Tibial nerve (tissue), 4 donors: ENCODE results near the gene TGFB1. TPM values are rescaled to one million over a fixed set of nuclear protein-coding genes. Genes with fewer than 3 reads are reported as not detected.
"Not testable (repeated sequence)": the region's sequence is repeated elsewhere in the genome, so short reads cannot be mapped to it uniquely, and the experiment has no call there.

Experiments used
- DNase-seq, 2 donors: peaks; one replicate each; pipeline ENCODE4 v3.0.0-alpha.2; 2019; ENCODE audit warnings: low spot score in 2 of 2
- H3K27ac ChIP-seq, 4 donors: fragments of 200-600 bp; sonication (generic) in 3 of 4; one replicate each; pipeline ENCODE4 v1.5.1; 2017 to 2019; ENCODE audit warnings: mild to moderate bottlenecking in 1 of 4
- H3K27me3 ChIP-seq, 2 donors: fragments of 200-600 bp; sonication (generic) in 1 of 2; one replicate each; pipeline versions ENCODE4 v1.5.1 to v1.6.0; 2017 to 2019
- H3K36me3 ChIP-seq, 3 donors: fragments of 200-600 bp; sonication (generic); one replicate each; pipeline ENCODE4 v1.5.1; 2018 to 2019
- H3K4me1 ChIP-seq, 4 donors: fragments of 200-600 bp; sonication (generic) in 3 of 4; one replicate each; pipeline ENCODE4 v1.5.1; 2017 to 2019
- H3K4me3 ChIP-seq, 4 donors: fragments of 200-600 bp; sonication (generic) in 3 of 4; one replicate each; pipeline ENCODE4 v1.5.1; 2017 to 2019; ENCODE audit warnings: mild to moderate bottlenecking in 1 of 4, moderate library complexity in 1 of 4
- H3K9me3 ChIP-seq, 4 donors: fragments of 200-600 bp; sonication (generic) in 3 of 4; one replicate each; pipeline ENCODE4 v1.5.1; 2017 to 2019
- EP300 ChIP-seq, 2 donors: sonication (generic); formaldehyde crosslinking; IDR thresholded peaks; one replicate each; pipeline ENCODE4 v1.6.1; 2017; ENCODE audit warnings: antibody characterized with exemption in 2 of 2, mild to moderate bottlenecking in 1 of 2
- POLR2A ChIP-seq, 2 donors: fragments of 450-650 bp; IDR thresholded peaks; one replicate each; pipeline ENCODE4 v1.6.1; 2017; ENCODE audit warnings: antibody characterized with exemption in 2 of 2, mild to moderate bottlenecking in 2 of 2, moderate library complexity in 2 of 2
- WGBS, 2 donors: methylation state at CpG; one replicate each; pipeline ENCODE4 v1.1.5; 2018; 5-methylcytosine and 5-hydroxymethylcytosine counted together
- total RNA-seq, 4 donors: library from RNA; depleted of rRNA; stranded (reverse); fragments of >200 nt; gene quantifications; one replicate each; pipeline ENCODE4 v1.1.0, GENCODE V29; 2016
- TF ChIP-seq, protein P1 (sequence below), 5 experiments: fragments of 200-600 bp in 3 of 5; fragments of 450-650 bp in 2 of 5; sonication (generic) in 3 of 5; IDR thresholded peaks; one replicate each; pipeline ENCODE4 v1.5.1; 2016 to 2019; ENCODE audit warnings: antibody characterized with exemption in 5 of 5, mild to moderate bottlenecking in 3 of 5, moderate library complexity in 2 of 5

TGFB1 gene
- total RNA-seq, 4 donors from 2014 or later = 14.6 to 31.8 (median 23.9) TPM

DNA sequence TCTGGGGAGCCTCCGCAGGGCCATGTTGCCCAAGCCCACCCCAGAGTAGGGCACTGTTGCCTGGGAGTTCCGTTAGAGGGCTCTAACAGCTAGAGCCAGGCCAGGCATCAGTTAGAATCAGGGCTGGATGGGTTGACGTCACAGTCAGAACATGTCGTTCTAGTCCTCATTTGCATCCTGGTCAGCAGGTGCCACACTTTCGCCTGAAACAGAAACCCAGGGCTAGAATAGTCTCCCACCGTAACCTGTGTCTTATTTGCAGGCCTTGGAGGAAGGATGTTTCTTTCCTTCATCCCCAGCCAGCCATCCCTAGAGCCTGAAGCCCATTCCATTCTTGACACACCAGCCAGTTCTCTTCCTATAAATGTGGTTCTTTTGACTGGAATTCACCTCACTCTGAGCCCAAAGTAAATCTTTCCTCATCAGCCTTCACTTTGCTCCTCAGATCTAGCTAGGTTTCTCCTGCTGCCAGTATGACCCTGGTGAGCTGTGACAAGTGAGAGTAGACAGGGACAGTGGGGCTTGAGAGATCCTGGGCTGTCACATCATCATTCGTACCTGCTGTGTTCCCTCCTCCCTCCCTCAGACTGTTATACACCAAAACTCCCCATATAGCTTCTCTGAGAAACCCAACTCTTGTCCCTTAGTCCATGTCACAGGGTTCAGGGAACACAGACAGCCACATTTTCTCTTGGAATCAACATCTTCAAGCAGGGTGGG, 55.9 kb downstream of the TGFB1 start:
- Histone ChIP-seq H3K9me3 (no peaks in the 10 kb centered on the region), H3K27me3 (no peaks in the 10 kb centered on the region), H3K27ac (peak overlapping the region; percentile 58 to 89 (median 78)), H3K36me3 (peaks cover 3 to 82% (median 33%) of the 10 kb centered on the region in 3 donors), H3K4me1 (peaks cover 4 to 52% (median 42%) of the 10 kb centered on the region in 4 donors), H3K4me3 (no peak overlapping the region)
- no peak for DNase-seq
- WGBS, 2 donors = 59% methylated on average over 7 of the region's 7 CpGs
- no peak for TF ChIP-seq POLR2A (IDR thresholded peaks at IDR 0.05)
- TF ChIP-seq EP300 (IDR thresholded peaks at IDR 0.05) = no peak
- TF ChIP-seq, protein P1, sequence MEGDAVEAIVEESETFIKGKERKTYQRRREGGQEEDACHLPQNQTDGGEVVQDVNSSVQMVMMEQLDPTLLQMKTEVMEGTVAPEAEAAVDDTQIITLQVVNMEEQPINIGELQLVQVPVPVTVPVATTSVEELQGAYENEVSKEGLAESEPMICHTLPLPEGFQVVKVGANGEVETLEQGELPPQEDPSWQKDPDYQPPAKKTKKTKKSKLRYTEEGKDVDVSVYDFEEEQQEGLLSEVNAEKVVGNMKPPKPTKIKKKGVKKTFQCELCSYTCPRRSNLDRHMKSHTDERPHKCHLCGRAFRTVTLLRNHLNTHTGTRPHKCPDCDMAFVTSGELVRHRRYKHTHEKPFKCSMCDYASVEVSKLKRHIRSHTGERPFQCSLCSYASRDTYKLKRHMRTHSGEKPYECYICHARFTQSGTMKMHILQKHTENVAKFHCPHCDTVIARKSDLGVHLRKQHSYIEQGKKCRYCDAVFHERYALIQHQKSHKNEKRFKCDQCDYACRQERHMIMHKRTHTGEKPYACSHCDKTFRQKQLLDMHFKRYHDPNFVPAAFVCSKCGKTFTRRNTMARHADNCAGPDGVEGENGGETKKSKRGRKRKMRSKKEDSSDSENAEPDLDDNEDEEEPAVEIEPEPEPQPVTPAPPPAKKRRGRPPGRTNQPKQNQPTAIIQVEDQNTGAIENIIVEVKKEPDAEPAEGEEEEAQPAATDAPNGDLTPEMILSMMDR (IDR thresholded peaks at IDR 0.05) = no peak

DNA sequence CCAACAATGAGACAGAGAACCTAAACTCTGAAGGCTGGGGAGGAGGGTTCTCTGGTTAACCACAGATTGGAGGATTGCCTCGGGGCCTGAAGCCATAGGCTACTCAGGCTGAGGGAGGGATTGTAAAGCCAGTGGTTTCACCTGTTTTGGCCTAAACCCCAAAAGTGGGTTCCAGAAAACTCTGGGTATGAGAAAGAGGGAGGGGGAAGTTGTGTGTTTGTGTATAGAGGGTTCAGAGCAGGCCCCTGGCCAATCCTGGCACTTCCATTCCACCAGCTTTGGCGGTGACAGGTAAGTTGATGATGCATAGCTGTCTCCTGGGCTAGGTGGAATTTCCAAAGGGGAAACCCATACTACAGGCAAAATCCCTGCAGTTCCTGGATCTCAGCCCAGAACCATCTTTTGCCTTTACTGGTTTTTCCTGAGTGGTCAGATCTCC, 57.3 kb downstream of the TGFB1 start:
- H3K27ac ChIP-seq = peak overlapping the region in 3 of 4 donors; percentile 77 to 89 (median 78)
- DNase-seq = no peak
- H3K9me3 ChIP-seq = no peaks in the 10 kb centered on the region
- H3K27me3 ChIP-seq = no peaks in the 10 kb centered on the region
- no peak overlapping the region for H3K4me3 ChIP-seq
- H3K36me3 ChIP-seq = peaks cover 3 to 82% (median 45%) of the 10 kb centered on the region in 3 donors
- H3K4me1 ChIP-seq = peaks cover 4 to 52% (median 42%) of the 10 kb centered on the region in 4 donors
- TF ChIP-seq EP300 (IDR thresholded peaks at IDR 0.05) (no peak), POLR2A (IDR thresholded peaks at IDR 0.05) (no peak)
- TF ChIP-seq, protein P1 (IDR thresholded peaks at IDR 0.05) = no peak
- WGBS, 2 donors = 94 to 96% methylated on average over 2 of the region's 2 CpGs

DNA sequence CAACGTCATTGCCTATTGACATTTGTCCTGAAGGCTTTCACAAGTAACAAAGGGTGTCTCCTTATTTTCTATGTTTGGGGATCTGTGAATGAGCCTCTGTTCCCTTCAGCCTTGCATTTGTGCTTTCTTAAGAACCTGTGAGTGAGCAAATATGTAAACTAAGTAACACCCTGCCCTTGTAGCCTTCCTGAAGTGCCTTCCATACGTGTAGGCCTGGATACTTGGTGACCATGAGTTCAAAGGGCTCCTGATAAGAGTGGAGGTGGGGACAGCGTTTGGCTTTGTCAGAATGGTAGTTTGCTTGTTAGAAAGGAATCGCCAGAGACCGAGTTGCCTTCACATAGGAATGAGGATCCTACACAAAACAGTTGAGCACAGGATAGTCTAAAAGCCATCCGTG, 58.2 kb downstream of the TGFB1 start:
- H3K27me3 ChIP-seq = no peaks in the 10 kb centered on the region
- H3K27ac ChIP-seq = peak overlapping the region in 2 of 4 donors; percentile 77 to 78
- WGBS, 2 donors = 60 to 67% methylated on average over 6 of the region's 6 CpGs
- no peak for DNase-seq
- peaks cover 4 to 49% (median 41%) of the 10 kb centered on the region in 4 donors for H3K4me1 ChIP-seq
- H3K9me3 ChIP-seq = no peaks in the 10 kb centered on the region
- TF ChIP-seq, protein P1 (IDR thresholded peaks at IDR 0.05) = no peak
- no peak for TF ChIP-seq EP300 (IDR thresholded peaks at IDR 0.05)
- no peak for TF ChIP-seq POLR2A (IDR thresholded peaks at IDR 0.05)
- H3K4me3 ChIP-seq = no peak overlapping the region
- H3K36me3 ChIP-seq = peaks cover 3 to 82% (median 51%) of the 10 kb centered on the region in 3 donors

DNA sequence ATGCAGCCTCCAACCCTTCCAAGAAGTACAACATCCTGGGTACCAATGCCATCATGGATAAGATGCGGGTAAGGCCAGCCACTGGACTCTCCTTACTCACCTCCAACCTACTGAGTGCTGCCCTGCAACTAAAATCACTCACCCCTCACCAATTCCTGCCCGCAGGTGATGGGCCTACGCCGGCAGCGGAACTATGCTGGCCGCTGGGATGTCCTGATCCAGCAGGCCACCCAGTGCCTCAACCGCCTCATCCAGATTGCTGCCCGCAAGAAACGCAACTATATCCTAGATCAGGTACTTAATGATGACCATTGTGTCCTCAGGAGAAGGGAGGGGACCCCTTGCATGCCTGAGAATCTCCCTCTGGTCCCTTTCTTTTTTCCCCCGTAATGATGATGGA, 59.3 kb downstream of the TGFB1 start:
- TF ChIP-seq POLR2A (IDR thresholded peaks at IDR 0.05) (no peak), EP300 (IDR thresholded peaks at IDR 0.05) (no peak)
- no peak overlapping the region for H3K27ac ChIP-seq
- no peak overlapping the region for H3K4me3 ChIP-seq
- H3K4me1 ChIP-seq = peaks cover 4 to 39% (median 32%) of the 10 kb centered on the region in 4 donors
- WGBS, 2 donors = 91 to 97% methylated on average over 10 of the region's 10 CpGs
- no peaks in the 10 kb centered on the region for H3K27me3 ChIP-seq
- peaks cover 3 to 87% (median 61%) of the 10 kb centered on the region in 3 donors for H3K36me3 ChIP-seq
- H3K9me3 ChIP-seq = no peaks in the 10 kb centered on the region
- DNase-seq = no peak

DNA sequence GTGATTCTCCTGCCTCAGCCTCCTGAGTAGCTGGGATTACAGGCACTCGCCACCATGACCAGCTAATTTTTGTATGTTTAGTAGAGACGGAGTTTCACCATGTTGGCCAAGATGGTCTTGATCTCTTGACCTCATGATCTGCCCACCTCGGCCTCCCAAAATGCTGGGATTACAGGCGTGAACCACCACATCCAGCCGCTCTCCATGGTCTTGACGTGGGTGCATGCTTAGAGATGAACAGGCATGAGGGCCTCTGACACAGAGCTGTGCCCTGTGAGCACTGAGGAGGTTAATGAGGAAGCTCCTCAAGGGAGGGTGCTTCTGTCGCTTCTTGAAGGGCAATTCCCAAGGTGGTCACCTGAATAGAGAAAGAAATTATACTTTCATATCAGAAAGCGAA, 63.9 kb downstream of the TGFB1 start:
- peaks cover 3 to 100% (median 48%) of the 10 kb centered on the region in 3 donors for H3K36me3 ChIP-seq
- 90 to 95% methylated on average over 8 of the region's 8 CpGs for WGBS, 2 donors
- H3K27ac ChIP-seq, H3K4me1 ChIP-seq, H3K4me3 ChIP-seq, H3K27me3 ChIP-seq, H3K9me3 ChIP-seq, DNase-seq: not testable (repeated sequence)
